LNCAP (cell line): Measurements from ENCODE around the gene PHETA2.

Experiments used
- TF ChIP-seq, protein P1 (sequence below): fragments of 450-650 bp; IDR thresholded peaks from 2 replicates; pipeline ENCODE4 v1.5.1; 2017; ENCODE audit warnings: mild to moderate bottlenecking

PHETA2 gene

DNA sequence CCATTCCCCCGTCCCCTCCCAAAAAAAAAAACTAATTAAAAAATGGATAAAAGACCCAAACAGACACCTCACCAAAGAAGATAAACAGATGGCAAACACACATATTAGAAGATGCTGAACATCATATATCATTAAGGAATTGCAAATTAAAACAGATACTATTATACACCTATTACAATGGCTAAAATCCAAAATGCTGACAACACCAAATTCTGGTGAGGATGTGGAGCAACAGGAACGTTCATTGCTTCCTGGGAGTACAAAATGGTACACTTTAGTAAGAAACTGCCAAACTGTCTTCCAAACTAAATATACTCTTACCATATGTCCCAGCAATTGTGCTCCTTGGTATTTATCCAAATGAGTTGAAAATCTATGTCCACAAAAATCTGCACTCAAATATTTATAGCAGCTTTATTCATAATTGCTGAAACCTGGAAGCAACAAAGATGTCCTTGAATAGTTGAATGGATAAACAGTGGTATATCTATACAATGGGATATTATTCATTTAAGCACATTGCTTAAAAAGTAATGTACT is 23.3 kb upstream of the PHETA2 start:
- TF ChIP-seq, protein P1, sequence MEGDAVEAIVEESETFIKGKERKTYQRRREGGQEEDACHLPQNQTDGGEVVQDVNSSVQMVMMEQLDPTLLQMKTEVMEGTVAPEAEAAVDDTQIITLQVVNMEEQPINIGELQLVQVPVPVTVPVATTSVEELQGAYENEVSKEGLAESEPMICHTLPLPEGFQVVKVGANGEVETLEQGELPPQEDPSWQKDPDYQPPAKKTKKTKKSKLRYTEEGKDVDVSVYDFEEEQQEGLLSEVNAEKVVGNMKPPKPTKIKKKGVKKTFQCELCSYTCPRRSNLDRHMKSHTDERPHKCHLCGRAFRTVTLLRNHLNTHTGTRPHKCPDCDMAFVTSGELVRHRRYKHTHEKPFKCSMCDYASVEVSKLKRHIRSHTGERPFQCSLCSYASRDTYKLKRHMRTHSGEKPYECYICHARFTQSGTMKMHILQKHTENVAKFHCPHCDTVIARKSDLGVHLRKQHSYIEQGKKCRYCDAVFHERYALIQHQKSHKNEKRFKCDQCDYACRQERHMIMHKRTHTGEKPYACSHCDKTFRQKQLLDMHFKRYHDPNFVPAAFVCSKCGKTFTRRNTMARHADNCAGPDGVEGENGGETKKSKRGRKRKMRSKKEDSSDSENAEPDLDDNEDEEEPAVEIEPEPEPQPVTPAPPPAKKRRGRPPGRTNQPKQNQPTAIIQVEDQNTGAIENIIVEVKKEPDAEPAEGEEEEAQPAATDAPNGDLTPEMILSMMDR = no peak

DNA sequence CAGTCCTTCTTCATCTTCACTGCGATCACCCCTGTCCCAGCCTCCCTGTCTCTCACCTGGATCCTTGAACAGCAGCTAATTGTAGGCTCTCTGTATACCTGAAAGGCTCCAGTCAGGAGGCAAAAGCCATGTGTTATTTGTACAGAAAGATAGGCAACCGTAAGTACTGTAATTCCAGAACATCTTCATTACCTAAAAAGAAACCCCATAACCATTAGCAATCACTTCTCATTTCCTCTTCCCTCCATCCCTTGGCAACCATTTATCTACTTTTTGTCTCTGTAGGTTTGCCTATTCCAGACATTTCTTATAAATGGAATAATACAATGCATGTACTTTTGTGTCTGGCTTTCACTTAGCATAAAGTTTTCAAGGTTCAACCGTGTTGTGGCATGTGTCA is 21.3 kb upstream of the PHETA2 start:
- TF ChIP-seq, protein P1 = no peak

DNA sequence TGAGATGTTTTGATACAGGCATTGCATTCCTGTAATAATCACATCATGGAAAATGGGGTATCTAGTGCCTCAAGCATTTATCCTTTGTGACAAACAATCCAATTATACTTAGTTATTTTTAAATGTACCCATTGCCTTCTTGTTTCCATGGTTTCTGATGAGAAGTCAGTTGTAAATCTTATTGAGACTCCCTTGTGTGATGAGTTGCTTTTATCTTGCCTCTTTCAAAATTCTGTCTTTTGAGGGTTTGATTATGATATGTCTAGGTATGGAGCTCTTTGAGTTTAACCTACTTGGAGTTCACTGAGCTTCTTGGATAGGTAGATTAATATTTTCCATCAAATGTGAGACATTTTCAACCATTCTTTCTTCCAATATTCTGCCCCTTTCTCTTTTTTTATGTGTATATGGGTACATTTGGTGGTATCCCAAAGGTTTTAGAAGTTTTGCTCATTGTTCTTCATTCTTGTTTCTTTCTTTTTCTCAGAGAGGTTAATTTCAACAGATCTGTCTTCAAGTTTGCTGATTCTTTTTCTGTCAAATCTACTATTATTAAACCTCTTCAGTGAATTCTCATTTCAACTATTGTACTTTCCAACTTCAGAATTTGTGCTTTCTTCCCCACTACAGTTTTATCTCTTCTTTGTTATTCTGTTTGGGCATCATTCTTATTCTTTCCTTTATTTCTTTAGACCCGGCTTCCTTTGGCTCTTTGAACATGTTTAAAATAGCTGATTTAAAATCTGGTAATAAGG is 17.1 kb upstream of the PHETA2 start:
- TF ChIP-seq, protein P1 = no peak

DNA sequence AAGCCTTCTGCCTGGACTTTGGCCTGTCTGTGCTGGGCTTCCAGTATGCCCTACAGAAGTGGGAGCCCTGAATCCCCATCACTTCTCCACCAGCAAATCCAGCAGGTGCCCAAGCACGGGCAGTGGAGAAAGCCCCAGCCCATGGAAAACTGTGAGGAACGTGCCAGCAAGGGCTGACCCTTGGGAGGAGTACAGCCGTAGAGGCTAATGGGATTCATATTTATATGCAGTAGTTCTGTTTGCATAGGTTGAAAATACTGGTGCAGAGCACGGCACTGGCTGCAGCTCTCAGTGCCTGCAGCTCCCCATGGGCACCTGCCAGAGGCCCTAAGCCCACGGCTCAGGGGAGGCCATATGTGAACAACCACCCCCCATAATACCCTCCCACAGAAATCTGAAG is 13.6 kb upstream of the PHETA2 start:
- TF ChIP-seq, protein P1 = no peak

DNA sequence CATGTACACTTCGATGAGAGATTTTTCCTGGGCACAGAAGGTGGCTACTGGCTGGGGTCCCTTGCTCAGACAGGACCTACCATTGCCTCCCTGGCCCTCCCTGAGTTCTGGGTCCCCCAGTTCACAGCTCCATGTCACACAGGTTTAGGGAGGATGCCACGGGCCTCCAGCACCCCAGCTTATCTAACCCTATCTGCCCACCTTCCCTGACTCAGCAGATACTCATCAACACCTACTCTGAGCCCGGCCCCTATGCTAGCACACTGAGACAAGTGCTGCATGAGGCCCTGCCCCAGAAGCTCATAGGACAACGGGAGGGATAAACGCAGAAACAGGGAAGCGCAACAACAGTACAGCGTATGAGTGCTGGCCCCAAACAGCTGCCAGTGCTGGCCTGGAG is 13.0 kb upstream of the PHETA2 start:
- TF ChIP-seq, protein P1 = no peak

DNA sequence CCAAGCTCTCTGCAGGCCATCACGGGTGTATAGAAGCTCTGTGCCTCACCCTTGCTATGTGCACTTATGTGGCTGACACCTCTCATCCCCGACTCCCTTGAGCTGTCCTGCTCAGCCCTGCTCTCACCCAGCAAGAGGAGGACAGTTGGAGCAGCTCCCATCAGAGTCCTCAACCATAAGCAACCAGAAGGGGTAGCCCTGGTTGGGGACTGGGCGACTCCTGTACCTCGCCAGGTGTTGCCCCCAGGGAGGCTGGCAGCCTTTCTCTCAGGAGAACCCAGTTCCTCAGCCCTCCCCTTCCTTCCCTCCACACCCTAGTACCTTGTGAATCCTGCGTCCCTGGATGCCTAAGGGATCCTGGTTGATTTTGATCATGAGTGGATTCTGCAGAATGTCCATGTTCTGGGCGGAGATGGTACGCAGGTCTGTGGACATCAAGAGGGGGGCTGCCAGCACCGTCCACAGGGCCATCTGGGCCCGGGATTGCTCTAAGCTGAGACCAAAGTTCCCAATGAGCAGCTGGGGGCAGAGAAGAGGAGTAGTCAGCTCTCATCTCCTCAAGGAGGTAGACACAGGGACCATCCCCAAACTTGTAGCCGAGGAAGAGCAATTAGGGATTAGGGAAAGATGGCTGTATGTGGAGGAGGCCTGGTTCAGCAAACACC is 11.4 kb upstream of the PHETA2 start:
- TF ChIP-seq, protein P1 = no peak

DNA sequence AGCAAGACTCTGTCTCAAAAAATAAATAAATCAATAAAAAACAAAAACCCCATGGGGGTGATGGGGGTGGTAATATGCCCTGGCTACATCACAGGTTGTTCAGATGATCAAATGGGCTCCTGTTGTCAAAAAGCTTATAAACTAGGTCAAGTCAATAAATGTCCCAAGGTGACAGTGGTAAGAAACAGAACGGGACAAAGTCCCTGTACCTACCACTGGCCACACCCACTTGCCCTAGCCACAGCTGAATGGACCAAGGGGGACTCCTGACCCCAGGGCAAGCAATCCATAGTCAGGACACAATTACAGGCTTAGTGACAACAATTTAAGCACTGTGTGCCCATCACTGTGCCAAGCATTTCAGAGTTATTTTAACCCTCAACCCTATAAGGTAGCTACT is 9.4 kb upstream of the PHETA2 start:
- TF ChIP-seq, protein P1 = no peak
